HepG2 (cell line): ENCODE results near the gene FLAD1. TPM values are rescaled to one million over a fixed set of nuclear protein-coding genes. Genes with fewer than 3 reads are reported as not detected.

ENCODE experiments used
- ARHGAP35 ChIP-seq: sonication (generic); formaldehyde crosslinking; IDR thresholded peaks from 2 replicates; pipeline ENCODE4 v1.9.0; 2022; ENCODE audit warnings: mild to moderate bottlenecking, inconsistent platforms, moderate library complexity, missing genetic modification reagents, borderline replicate concordance
- ATRX ChIP-seq: sonication (generic); formaldehyde crosslinking; IDR thresholded peaks from 2 replicates; pipeline ENCODE4 v1.4.0; 2020; ENCODE audit warnings: missing genetic modification reagents, borderline replicate concordance
- BRCA1 ChIP-seq: sonication (generic); formaldehyde crosslinking; IDR thresholded peaks from 2 replicates; pipeline ENCODE4 v1.4.0; 2020; ENCODE audit warnings: missing genetic modification reagents
- ETS1 ChIP-seq: sonication (generic); formaldehyde crosslinking; IDR thresholded peaks from 2 replicates; pipeline ENCODE4 v1.4.0; 2020; ENCODE audit warnings: missing genetic modification reagents
- FOXJ3 ChIP-seq: sonication (generic); formaldehyde crosslinking; IDR thresholded peaks from 2 replicates; pipeline ENCODE4 v1.4.0; 2020; ENCODE audit warnings: missing genetic modification reagents, mild to moderate bottlenecking, borderline replicate concordance
- HDAC1 ChIP-seq: sonication (generic); formaldehyde crosslinking; IDR thresholded peaks from 2 replicates; pipeline ENCODE4 v1.5.1; 2020; ENCODE audit warnings: mild to moderate bottlenecking, missing genetic modification reagents
- IKZF4 ChIP-seq: sonication (generic); formaldehyde crosslinking; IDR thresholded peaks from 2 replicates; pipeline ENCODE4 v1.5.1; 2020; ENCODE audit warnings: borderline replicate concordance, mild to moderate bottlenecking, low read depth, missing genetic modification reagents; ENCODE audit errors: not compliant biosample characterization
- KLF16 ChIP-seq, 2 experiments: sonication (generic) in 1 of 2; formaldehyde crosslinking in 1 of 2; IDR thresholded peaks; 2 replicates each; pipeline versions ENCODE4 v1.6.1 to v1.8.0; 2016 to 2023; ENCODE audit warnings: missing genetic modification reagents in 2 of 2, missing compliant biosample characterization in 1 of 2
- MAFG ChIP-seq: sonication (generic); formaldehyde crosslinking; IDR thresholded peaks from 2 replicates; pipeline ENCODE4 v1.5.1; 2020; ENCODE audit warnings: mild to moderate bottlenecking, missing genetic modification reagents
- MAFK ChIP-seq, 2 experiments: IDR thresholded peaks in 1 of 2; conservative IDR thresholded peaks in 1 of 2; 2 replicates each; pipeline ENCODE4 v1.6.1; 2011; ENCODE audit warnings: improper control_type of control experiment in 2 of 2, low read length in 2 of 2
- THAP11 ChIP-seq: IDR thresholded peaks from 2 replicates; pipeline ENCODE4 v1.6.1; 2016; ENCODE audit warnings: missing biosample characterization, missing genetic modification reagents
- TSC22D2 ChIP-seq: sonication (generic); formaldehyde crosslinking; IDR thresholded peaks from 2 replicates; pipeline ENCODE4 v1.5.1; 2020; ENCODE audit warnings: missing genetic modification reagents, mild to moderate bottlenecking, borderline replicate concordance
- XBP1 ChIP-seq: sonication (generic); formaldehyde crosslinking; IDR thresholded peaks from 2 replicates; pipeline ENCODE4 v1.5.0; 2020; ENCODE audit warnings: missing genetic modification reagents
- ZBED4 ChIP-seq: sonication (generic); formaldehyde crosslinking; IDR thresholded peaks from 2 replicates; pipeline ENCODE4 v1.4.0; 2020; ENCODE audit warnings: missing genetic modification reagents, borderline replicate concordance
- ZBTB38 ChIP-seq: sonication (generic); formaldehyde crosslinking; IDR thresholded peaks from 2 replicates; pipeline ENCODE4 v1.5.1; 2020; ENCODE audit warnings: mild to moderate bottlenecking, missing genetic modification reagents
- ZFP36L1 ChIP-seq: sonication (generic); formaldehyde crosslinking; IDR thresholded peaks from 2 replicates; pipeline ENCODE4 v1.8.0; 2022; ENCODE audit warnings: mild to moderate bottlenecking, missing genetic modification reagents, moderate library complexity
- ZNF143 ChIP-seq: sonication (generic); formaldehyde crosslinking; IDR thresholded peaks from 2 replicates; pipeline ENCODE4 v1.4.0; 2020; ENCODE audit warnings: missing genetic modification reagents
- ZNF569 ChIP-seq: sonication (generic); formaldehyde crosslinking; IDR thresholded peaks from 2 replicates; pipeline ENCODE4 v1.5.0; 2020; ENCODE audit warnings: mild to moderate bottlenecking, missing genetic modification reagents, moderate library complexity, borderline replicate concordance
- ZNF598 ChIP-seq: sonication (generic); formaldehyde crosslinking; IDR thresholded peaks from 2 replicates; pipeline ENCODE4 v1.5.1; 2020; ENCODE audit warnings: mild to moderate bottlenecking, missing genetic modification reagents, borderline replicate concordance
- polyA plus RNA-seq, 8 experiments: library from polyadenylated mRNA; depleted of rRNA in 3 of 8; stranded (reverse) in 7 of 8; unstranded in 1 of 8; fragments of >200 nt; fragmentation: Illumina TruSeq in 4 of 8; extraction: Trizol in 4 of 8; gene quantifications; 2 replicates each; pipeline versions ENCODE4 v1.2.1 to v1.2.3, GENCODE V29; 2011 to 2016; ENCODE audit warnings: low read depth in 4 of 8, missing spikeins in 1 of 8, mixed read lengths in 1 of 8; ENCODE audit not compliant: insufficient read depth in 1 of 8
- total RNA-seq, 5 experiments: library from RNA; depleted of rRNA; stranded (reverse); fragments of >200 nt; fragmentation: Illumina TruSeq; extraction: Trizol; gene quantifications; 2 replicates each; pipeline ENCODE4 v1.2.3, GENCODE V29; 2016; ENCODE audit warnings: low read depth in 1 of 5
- TF ChIP-seq, protein P1 (sequence below): sonication (generic); formaldehyde crosslinking; IDR thresholded peaks from 2 replicates; pipeline ENCODE4 v1.4.0; 2020; ENCODE audit warnings: missing genetic modification reagents

FLAD1 gene
- total and polyA plus RNA-seq, 2 of the 13 experiments (the other 11 are each of a cell fraction or from before 2014, with no cell fraction given): 25.9 to 32.8 TPM

DNA sequence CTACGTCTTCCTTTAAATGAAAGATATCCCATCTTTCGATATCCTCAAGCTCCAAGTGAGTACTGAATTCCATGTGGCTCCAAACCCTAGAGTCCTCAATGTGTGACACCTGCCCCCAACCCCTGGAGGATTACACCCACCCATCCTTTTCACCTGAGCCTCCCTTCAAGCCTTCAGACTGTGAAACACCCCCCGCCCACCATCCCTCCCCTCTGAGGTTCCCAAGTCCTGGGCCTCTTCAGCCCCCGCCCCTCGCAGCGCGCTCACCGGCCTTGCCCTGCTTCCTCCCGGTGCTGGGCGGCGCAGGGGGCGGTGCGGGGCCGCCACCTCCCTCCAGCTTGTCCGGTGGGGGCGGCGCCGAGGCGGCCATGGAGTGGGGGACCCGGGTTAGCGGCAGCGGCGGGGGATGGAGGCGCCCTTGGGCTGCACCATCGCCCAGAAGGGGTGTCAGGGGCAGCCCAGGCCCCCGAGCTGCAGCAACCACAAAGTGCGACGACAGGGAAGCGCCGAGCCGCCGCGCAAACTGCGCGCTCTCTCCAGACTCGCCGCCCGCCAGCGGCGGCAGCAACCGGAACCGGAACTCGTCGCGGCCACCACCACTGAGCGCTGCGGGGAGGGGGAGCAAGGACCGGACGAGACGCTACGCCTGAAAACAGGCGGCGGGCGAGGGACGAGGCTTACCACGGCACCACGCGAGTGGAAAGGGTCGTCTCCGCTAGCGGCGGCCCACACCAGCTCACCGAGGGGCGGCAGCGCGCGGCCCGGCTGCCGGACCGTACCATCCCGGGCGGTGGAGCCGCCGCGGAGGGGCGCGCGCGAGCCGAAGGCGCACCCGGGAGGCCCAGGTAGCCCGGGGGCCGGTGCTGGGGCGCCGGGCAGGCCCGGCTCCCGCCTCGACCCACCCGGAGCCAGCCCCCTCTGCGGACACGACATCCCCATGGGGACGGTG is 21.7 kb upstream of the FLAD1 start, which contains the start of gene PYGO2 (continued):
- TF ChIP-seq FOXJ3 (CRISPR knock-in tag) (no peak), TSC22D2 (no peak), ATRX (CRISPR knock-in tag) (no peak), HDAC1 (CRISPR knock-in tag) (peak; percentile 90), ZFP36L1 (CRISPR knock-in tag) (0 out of 2 replicates have a peak, but pooled peaks have one; percentile 39), ZBED4 (CRISPR knock-in tag) (0 out of 2 replicates have a peak, but pooled peaks have one; percentile 28), KLF16 (CRISPR knock-in tag; IDR thresholded peaks at IDR 0.05) (peak in 1 of 2 experiments; percentile 75; a peak in 2 of 4 replicates), ZNF569 (CRISPR knock-in tag) (no peak), THAP11 (CRISPR knock-in tag) (peak; percentile 84), ARHGAP35 (CRISPR knock-in tag) (no peak), IKZF4 (no peak), ZBTB38 (peak; percentile 80), ZNF598 (CRISPR knock-in tag) (no peak), MAFK (conservative IDR thresholded peaks at IDR 0.05 in 1 of 2, IDR thresholded peaks at IDR 0.05 in 1 of 2; ENCODE audit: low read length in 2 of 2) (no peak), BRCA1 (CRISPR knock-in tag) (no peak), MAFG (no peak), XBP1 (no peak), ETS1 (CRISPR knock-in tag) (0 out of 2 replicates have a peak, but pooled peaks have one; percentile 76), ZNF143 (CRISPR knock-in tag) (0 out of 2 replicates have a peak, but pooled peaks have one; percentile 43)
- TF ChIP-seq, protein P1, sequence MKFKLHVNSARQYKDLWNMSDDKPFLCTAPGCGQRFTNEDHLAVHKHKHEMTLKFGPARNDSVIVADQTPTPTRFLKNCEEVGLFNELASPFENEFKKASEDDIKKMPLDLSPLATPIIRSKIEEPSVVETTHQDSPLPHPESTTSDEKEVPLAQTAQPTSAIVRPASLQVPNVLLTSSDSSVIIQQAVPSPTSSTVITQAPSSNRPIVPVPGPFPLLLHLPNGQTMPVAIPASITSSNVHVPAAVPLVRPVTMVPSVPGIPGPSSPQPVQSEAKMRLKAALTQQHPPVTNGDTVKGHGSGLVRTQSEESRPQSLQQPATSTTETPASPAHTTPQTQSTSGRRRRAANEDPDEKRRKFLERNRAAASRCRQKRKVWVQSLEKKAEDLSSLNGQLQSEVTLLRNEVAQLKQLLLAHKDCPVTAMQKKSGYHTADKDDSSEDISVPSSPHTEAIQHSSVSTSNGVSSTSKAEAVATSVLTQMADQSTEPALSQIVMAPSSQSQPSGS (CRISPR knock-in tag): no peak; the same call in 1 of the 2 replicates
